KMS-11 (cell line): ENCODE measurements around the gene EPB41L1.

Experiments
- H2AFZ ChIP-seq: fragments of 200-600 bp; sonication (generic); 2 replicates; pipeline ENCODE4 v1.6.1; 2016; ENCODE audit warnings: antibody characterized with exemption, mixed run types, low read depth
- H3K27ac ChIP-seq: fragments of 200-600 bp; sonication (generic); 2 replicates; pipeline ENCODE4 v1.6.1; 2016; ENCODE audit warnings: mild to moderate bottlenecking, mixed run types
- H3K27me3 ChIP-seq: fragments of 200-600 bp; sonication (generic); 2 replicates; pipeline ENCODE4 v1.6.1; 2017; ENCODE audit warnings: mild to moderate bottlenecking, low read depth, mixed run types, moderate library complexity; ENCODE audit not compliant: insufficient read depth
- H3K36me3 ChIP-seq: fragments of 200-600 bp; sonication (generic); 2 replicates; pipeline ENCODE4 v1.6.1; 2017; ENCODE audit warnings: mild to moderate bottlenecking, mixed run types; ENCODE audit not compliant: insufficient read depth
- H3K4me1 ChIP-seq: fragments of 200-600 bp; sonication (generic); 2 replicates; pipeline ENCODE4 v1.6.1; 2016; ENCODE audit warnings: mild to moderate bottlenecking, low read depth, mixed run types; ENCODE audit not compliant: poor library complexity, severe bottlenecking
- H3K4me2 ChIP-seq: fragments of 200-600 bp; sonication (generic); 2 replicates; pipeline ENCODE4 v1.7.0; 2016; ENCODE audit warnings: mild to moderate bottlenecking, mixed run types
- H3K4me3 ChIP-seq: fragments of 200-600 bp; sonication (generic); IDR thresholded peaks from 2 replicates; pipeline ENCODE4 v1.6.1; 2017; ENCODE audit warnings: low read depth, low read length, mixed read lengths; ENCODE audit not compliant: insufficient read depth
- H3K79me2 ChIP-seq: fragments of 200-600 bp; sonication (generic); 2 replicates; pipeline ENCODE4 v1.6.1; 2016; ENCODE audit warnings: low read depth, mixed run types; ENCODE audit not compliant: insufficient read depth
- H3K9ac ChIP-seq: fragments of 200-600 bp; sonication (generic); 2 replicates; pipeline ENCODE4 v1.6.1; 2016; ENCODE audit warnings: mild to moderate bottlenecking, mixed run types
- H4K20me1 ChIP-seq: fragments of 200-600 bp; sonication (generic); 2 replicates; pipeline ENCODE4 v1.6.1; 2016; ENCODE audit warnings: mild to moderate bottlenecking, mixed run types; ENCODE audit not compliant: insufficient read depth
- CTCF ChIP-seq: fragments of 200-600 bp; sonication (generic); conservative IDR thresholded peaks from 2 replicates; pipeline ENCODE4 v1.6.1; 2017; ENCODE audit warnings: low read depth, mild to moderate bottlenecking, antibody characterized with exemption, low read length, moderate library complexity, mixed read lengths

The EPB41L1 gene

GRCh38 chr20:36218380-36219064, 64.0 kb downstream of the EPB41L1 start:
- Histone ChIP-seq H3K27me3 (no peaks in the 10 kb centered on the region), H3K4me2 (no peak overlapping the region)

DNA sequence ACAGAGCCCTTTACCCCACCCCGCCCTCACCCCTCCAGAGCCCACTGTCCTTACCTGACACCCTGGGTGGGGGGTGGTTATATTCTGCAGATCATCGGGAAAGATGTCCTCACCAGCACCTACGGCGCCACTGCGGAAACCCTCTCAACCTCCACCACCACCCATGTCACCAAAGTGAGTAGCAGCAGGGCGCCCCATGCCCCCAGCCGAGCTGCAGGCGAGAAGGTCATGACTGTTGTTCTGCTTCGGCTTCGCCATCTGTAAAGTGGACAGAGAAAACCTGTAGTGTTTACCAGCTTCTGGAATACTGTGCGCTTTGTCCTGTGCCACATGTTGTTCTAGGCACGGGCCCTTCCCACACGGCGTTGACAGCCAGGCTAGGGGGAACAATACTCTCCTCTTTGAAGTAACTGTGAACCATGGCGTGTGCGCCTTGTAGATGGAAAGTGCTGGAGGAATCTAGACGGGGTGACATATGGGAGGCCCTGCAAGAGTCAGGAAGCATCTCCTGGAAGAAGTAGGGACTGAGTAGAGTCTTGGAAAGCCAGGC, 65.2 kb downstream of the EPB41L1 start:
- Histone ChIP-seq H3K9ac (no peak overlapping the region), H2AFZ (no peak overlapping the region), H3K36me3 (no peaks in the 10 kb centered on the region), H4K20me1 (no peaks in the 10 kb centered on the region), H3K27me3 (no peaks in the 10 kb centered on the region), H3K4me3 (no peak overlapping the region), H3K27ac (no peak overlapping the region), H3K79me2 (no peaks in the 10 kb centered on the region), H3K4me2 (no peak overlapping the region), H3K4me1 (no peaks in the 10 kb centered on the region)
- TF ChIP-seq CTCF, result no peak

More at GRCh38 chr20:36218380-36219064, 64.0 kb downstream of the EPB41L1 start:
- Histone ChIP-seq H3K27ac (no peak overlapping the region), H3K9ac (no peak overlapping the region), H3K4me3 (no peak overlapping the region), H2AFZ (no peak overlapping the region), H3K4me1 (no peaks in the 10 kb centered on the region), H3K79me2 (no peaks in the 10 kb centered on the region), H3K36me3 (no peaks in the 10 kb centered on the region), H4K20me1 (no peaks in the 10 kb centered on the region)
- no peak for TF ChIP-seq CTCF

DNA sequence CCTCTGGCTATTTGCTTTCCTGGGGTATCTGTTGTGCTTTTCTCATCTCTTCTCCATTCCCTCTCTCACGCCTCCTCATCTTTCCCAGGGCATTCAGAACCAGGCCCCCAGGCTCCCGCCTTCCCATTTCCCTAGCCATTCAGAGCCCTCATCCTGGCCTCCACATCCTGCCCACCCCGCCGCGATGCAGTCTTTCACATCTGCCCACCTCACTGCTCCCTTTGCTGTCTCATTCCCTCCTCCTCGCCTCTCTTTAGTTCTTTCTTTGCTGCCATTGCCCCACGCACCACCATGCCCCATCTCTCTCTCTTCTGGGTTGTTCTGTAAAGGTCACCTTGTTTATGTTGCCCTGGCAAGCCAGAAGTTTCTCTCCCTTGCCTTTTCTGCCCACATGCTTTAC, 71.1 kb downstream of the EPB41L1 start:
- no peaks in the 10 kb centered on the region for H3K27me3 ChIP-seq
- H3K79me2 ChIP-seq, result no peaks in the 10 kb centered on the region
- no peak overlapping the region for H3K4me3 ChIP-seq
- no peak overlapping the region for H3K4me2 ChIP-seq
- H2AFZ ChIP-seq, result no peak overlapping the region
- H3K4me1 ChIP-seq, result no peaks in the 10 kb centered on the region
- no peaks in the 10 kb centered on the region for H4K20me1 ChIP-seq
- H3K27ac ChIP-seq, result no peak overlapping the region
- H3K36me3 ChIP-seq, result no peaks in the 10 kb centered on the region
- no peak overlapping the region for H3K9ac ChIP-seq
- TF ChIP-seq CTCF, result no peak

GRCh38 chr20:36228770-36229169, 74.2 kb downstream of the EPB41L1 start:
- no peak overlapping the region for H3K27ac ChIP-seq

More at GRCh38 chr20:36228770-36229169, 74.2 kb downstream of the EPB41L1 start:
- H2AFZ ChIP-seq, result no peak overlapping the region
- no peak overlapping the region for H3K9ac ChIP-seq
- H3K4me1 ChIP-seq, result no peaks in the 10 kb centered on the region
- H3K27me3 ChIP-seq, result no peaks in the 10 kb centered on the region
- no peak overlapping the region for H3K4me2 ChIP-seq
- H3K36me3 ChIP-seq, result no peaks in the 10 kb centered on the region
- H4K20me1 ChIP-seq, result no peaks in the 10 kb centered on the region
- TF ChIP-seq CTCF, result no peak
- H3K4me3 ChIP-seq, result no peak overlapping the region
- no peaks in the 10 kb centered on the region for H3K79me2 ChIP-seq
